Endothelial cell of umbilical vein (primary cell): ENCODE data around the gene HYI. TPM values are rescaled to one million over a fixed set of nuclear protein-coding genes. Genes with fewer than 3 reads are reported as not detected.

Experiments used
- BruUV-seq: library from RNA; stranded (reverse); fragments of 400-500 nt; replicated peaks from 2 replicates; lab custom pipeline; 2021; lab: Mats Ljungman, UMichigan
- CTCF ChIA-PET: fragments of 300-600, 350-600 bp; sonication (Branson Sonifier 250); formaldehyde crosslinking; loops from one replicate; lab custom pipeline; 2021; ENCODE audit warnings: antibody characterized with exemption, inconsistent platforms; lab: Charles Lee
- POLR2A ChIA-PET: fragments of 300-600, 350-600 bp; sonication (Branson Sonifier 250); formaldehyde crosslinking; loops from one replicate; lab custom pipeline; 2021; ENCODE audit warnings: antibody characterized with exemption, inconsistent platforms; lab: Charles Lee
- DNase-seq: peaks from one replicate; pipeline ENCODE4 v3.0.0-alpha.2; 2011; ENCODE audit warnings: low read depth, low spot score
- FAIRE-seq: peaks from 2 replicates; lab custom pipeline; 2011; peaks lifted over from hg19 to GRCh38; lab: Jason Lieb, UNC
- H2AFZ ChIP-seq: 2 replicates; pipeline ENCODE4 v1.6.0; 2012; ENCODE audit warnings: low read depth, low read length, control low read depth, inconsistent platforms
- H3K27ac ChIP-seq: 2 replicates; pipeline ENCODE4 v1.5.1; 2011; ENCODE audit warnings: low read depth, mild to moderate bottlenecking, control low read depth, low read length, moderate library complexity; ENCODE audit not compliant: insufficient read depth
- H3K27me3 ChIP-seq, 2 experiments: 2 replicates each; pipeline versions ENCODE4 v1.6.0 to v1.6.1; 2011; ENCODE audit warnings: low read length in 2 of 2, mixed read lengths in 1 of 2; ENCODE audit not compliant: control insufficient read depth in 2 of 2, insufficient read depth in 2 of 2
- H3K36me3 ChIP-seq, 2 experiments: 2 replicates in 1 of 2; 3 replicates in 1 of 2; pipeline ENCODE4 v1.5.1; 2011; ENCODE audit warnings: low read length in 2 of 2, mild to moderate bottlenecking in 1 of 2, moderate library complexity in 1 of 2; ENCODE audit not compliant: control insufficient read depth in 2 of 2, insufficient read depth in 2 of 2; ENCODE audit errors: extremely low read depth in 1 of 2
- H3K4me1 ChIP-seq: 3 replicates; pipeline ENCODE4 v1.5.1; 2011; ENCODE audit warnings: mild to moderate bottlenecking, low read length; ENCODE audit not compliant: control insufficient read depth, insufficient read depth; ENCODE audit errors: extremely low read depth
- H3K4me2 ChIP-seq: 2 replicates; pipeline ENCODE4 v1.6.1; 2011; ENCODE audit warnings: low read length, control low read depth, mixed read lengths; ENCODE audit not compliant: insufficient read depth
- H3K4me3 ChIP-seq, 3 experiments: fragments of 200-600 bp in 1 of 3; sonication (generic), shearing (Covaris generic) in 1 of 3; replicated peaks in 1 of 3; 2 replicates each; pipeline ENCODE4 v1.5.1; 2011 to 2016; ENCODE audit warnings: control low read depth in 3 of 3, low read length in 3 of 3, mild to moderate bottlenecking in 2 of 3, inconsistent platforms in 1 of 3, low read depth in 1 of 3, moderate library complexity in 1 of 3; ENCODE audit not compliant: insufficient read depth in 1 of 3
- H3K79me2 ChIP-seq: 2 replicates; pipeline ENCODE4 v1.6.0; 2012; ENCODE audit warnings: low read length, inconsistent platforms; ENCODE audit not compliant: control insufficient read depth, insufficient read depth
- H3K9ac ChIP-seq: replicated peaks from 2 replicates; pipeline ENCODE3; 2011; ENCODE audit warnings: low read length, control low read depth; ENCODE audit not compliant: insufficient read depth; ENCODE audit errors: extremely low read depth
- H3K9me1 ChIP-seq: replicated peaks from 3 replicates; pipeline ENCODE4 v1.6.0; 2011; ENCODE audit warnings: mild to moderate bottlenecking, low read length; ENCODE audit not compliant: control insufficient read depth, insufficient read depth; ENCODE audit errors: extremely low read depth
- H3K9me3 ChIP-seq: replicated peaks from 2 replicates; pipeline ENCODE4 v1.5.1; 2012; ENCODE audit warnings: low read length, inconsistent platforms; ENCODE audit not compliant: control insufficient read depth, insufficient read depth
- H4K20me1 ChIP-seq: replicated peaks from 2 replicates; pipeline ENCODE3; 2011; ENCODE audit warnings: mild to moderate bottlenecking, low read length; ENCODE audit not compliant: control insufficient read depth, insufficient read depth; ENCODE audit errors: extremely low read depth
- CTCF ChIP-seq, 2 donors: IDR thresholded peaks; 1 replicate in 1 of 2; 2 replicates in 1 of 2; pipeline ENCODE4 v1.5.1; 2011; ENCODE audit warnings: low read length in 2 of 2, mild to moderate bottlenecking in 2 of 2, moderate library complexity in 2 of 2, control low read depth in 1 of 2, inconsistent platforms in 1 of 2, low read depth in 1 of 2; ENCODE audit not compliant: insufficient read depth in 1 of 2; ENCODE audit errors: extremely low read depth in 1 of 2
- FOS ChIP-seq: IDR thresholded peaks from 2 replicates; pipeline ENCODE4 v1.6.1; 2011; ENCODE audit warnings: mild to moderate bottlenecking, low read length, moderate library complexity, borderline replicate concordance; ENCODE audit not compliant: insufficient read depth
- POLR2A ChIP-seq: IDR thresholded peaks from 2 replicates; pipeline ENCODE4 v1.6.1; 2012; ENCODE audit warnings: low read depth, mild to moderate bottlenecking, control low read depth, low read length
- POLR2AphosphoS5 ChIP-seq: IDR thresholded peaks from 2 replicates; pipeline ENCODE4 v1.6.1; 2012; ENCODE audit warnings: low read depth, mild to moderate bottlenecking, control low read depth, low read length, moderate library complexity; ENCODE audit not compliant: insufficient read depth
- dilution Hi-C: fragments of 300-500 bp; cut with MboI; formaldehyde crosslinking; loops from one replicate; pipeline ENCODE4 v1.15.0; 2019; ENCODE audit warnings: low sequenced_read_pairs; ENCODE audit not compliant: extremely low pct_ligation_motif_present
- intact Hi-C: fragments of 100-400 bp; cut with micrococcal nuclease; formaldehyde crosslinking; loops from one replicate; pipeline ENCODE4 v1.10.0; 2022
- polyA plus RNA-seq, 4 experiments: library from polyadenylated mRNA; depleted of rRNA in 3 of 4; stranded (reverse) in 3 of 4; unstranded in 1 of 4; fragments of >200 nt; gene quantifications; 2 replicates each; pipeline versions ENCODE4 v1.2.1 to v1.2.3, GENCODE V29; 2011 to 2012; ENCODE audit warnings: missing spikeins in 1 of 4
- total RNA-seq: library from RNA; stranded (reverse); gene quantifications from 2 replicates; pipeline ENCODE4 v1.2.3, GENCODE V29; 2021

Gene HYI
- total and polyA plus RNA-seq, 2 donors (not counting 3 experiments of a cell fraction or from before 2014, with no cell fraction given) = 324 to 342 TPM

GRCh38 chr1:43444151-43444828 is 9.4 kb downstream of the HYI start:
- ChIA-PET POLR2A (interaction anchor here (0.7 to 1.0 kb wide), 3 partner anchors 10 to 206 kb away, joined by 3 read pairs; partner anchors contain the start of genes HYI and KDM4A), CTCF (interaction anchor here (1.2 to 1.7 kb wide), 3 partner anchors 10 to 217 kb away, joined by 3 to 8 read pairs (median 7); partner anchors contain the start of gene HYI)
- no peak overlapping the region for H2AFZ ChIP-seq
- H4K20me1 ChIP-seq = no peaks in the 10 kb centered on the region
- no peak overlapping the region for H3K4me2 ChIP-seq
- DNase-seq (no peak), FAIRE-seq (no peak)
- H3K9ac ChIP-seq = no peak overlapping the region
- intact Hi-C loops (loop anchor here (5.0 kb wide), 1 partner anchor 33 kb away; no protein-coding TSS in a partner anchor), dilution Hi-C loops (no loop called here)
- H3K79me2 ChIP-seq = no peaks in the 10 kb centered on the region
- no peaks in the 10 kb centered on the region for H3K4me1 ChIP-seq
- H3K9me1 ChIP-seq = no peaks in the 10 kb centered on the region
- no peak overlapping the region for H3K4me3 ChIP-seq
- H3K27me3 ChIP-seq = no peaks in the 10 kb centered on the region
- peaks cover 0 to 29% of the 10 kb centered on the region in 2 experiments for H3K36me3 ChIP-seq
- no peaks in the 10 kb centered on the region for H3K9me3 ChIP-seq
- TF ChIP-seq CTCF (IDR thresholded peaks at IDR 0.05; ENCODE audit: extremely low read depth in 1 of 2, insufficient read depth in 1 of 2, low read depth in 1 of 2, low read length in 2 of 2) (no peak), POLR2A (peak; percentile 81)
- no TSS peak for BruUV-seq
- no peak overlapping the region for H3K27ac ChIP-seq

GRCh38 chr1:43443197-43443946 is 10.4 kb downstream of the HYI start:
- H2AFZ ChIP-seq = no peak overlapping the region
- BruUV-seq = no TSS peak
- no peaks in the 10 kb centered on the region for H3K27me3 ChIP-seq
- no peak for FAIRE-seq
- ChIA-PET POLR2A (interaction anchor here (0.6 kb wide), 1 partner anchor 186 kb away, joined by 3 read pairs; no protein-coding TSS in a partner anchor), CTCF (interaction anchor here (1.7 kb wide), 1 partner anchor 29 kb away, joined by 7 read pairs; no protein-coding TSS in a partner anchor)
- no peak overlapping the region for H3K27ac ChIP-seq
- peaks cover 0 to 20% of the 10 kb centered on the region in 2 experiments for H3K36me3 ChIP-seq
- intact Hi-C loops (loop anchor here (5.0 kb wide), 1 partner anchor 34 kb away; no protein-coding TSS in a partner anchor), dilution Hi-C loops (no loop called here)
- no peaks in the 10 kb centered on the region for H3K79me2 ChIP-seq
- no peaks in the 10 kb centered on the region for H4K20me1 ChIP-seq
- no peaks in the 10 kb centered on the region for H3K9me3 ChIP-seq
- no peaks in the 10 kb centered on the region for H3K4me1 ChIP-seq
- H3K4me2 ChIP-seq = no peak overlapping the region
- no peak for DNase-seq
- no peak overlapping the region for H3K9ac ChIP-seq
- TF ChIP-seq POLR2A = peak; percentile 84
- TF ChIP-seq POLR2AphosphoS5 = peak; percentile 51
- no peak for TF ChIP-seq FOS
- H3K9me1 ChIP-seq = no peaks in the 10 kb centered on the region
- no peak overlapping the region for H3K4me3 ChIP-seq
